Neural cell (in vitro differentiated cells): ENCODE measurements around the gene OR6A2. TPM values are rescaled to one million over a fixed set of nuclear protein-coding genes. Genes with fewer than 3 reads are reported as not detected.

Experiments
- H2AFZ ChIP-seq: fragments of 200-600, 300-800 bp; sonication (generic), shearing (Covaris generic); 2 replicates; pipeline ENCODE4 v1.6.0; 2014; ENCODE audit warnings: low read depth, mild to moderate bottlenecking, antibody characterized with exemption, low read length, moderate library complexity
- H3F3A ChIP-seq: fragments of 200-600 bp; shearing (Covaris generic); 2 replicates; pipeline ENCODE4 v1.6.1; 2016; ENCODE audit warnings: mild to moderate bottlenecking, moderate library complexity, mixed read lengths, antibody characterized with exemption, low read length; ENCODE audit not compliant: insufficient read depth, poor library complexity, severe bottlenecking
- H3K27ac ChIP-seq: fragments of 200-600, 300-800 bp; sonication (generic), shearing (Covaris generic); 2 replicates; pipeline ENCODE4 v1.5.1; 2014; ENCODE audit warnings: mild to moderate bottlenecking, low read length, moderate library complexity
- H3K27me3 ChIP-seq: fragments of 300-800, 200-600 bp; sonication (generic), shearing (Covaris generic); 2 replicates; pipeline ENCODE4 v1.6.0; 2014; ENCODE audit warnings: mild to moderate bottlenecking, low read depth, low read length, moderate library complexity; ENCODE audit not compliant: insufficient read depth
- H3K36me3 ChIP-seq: fragments of 300-800, 200-600 bp; sonication (generic), shearing (Covaris generic); 2 replicates; pipeline ENCODE4 v1.5.1; 2014; ENCODE audit warnings: mild to moderate bottlenecking, antibody characterized with exemption, low read length, moderate library complexity; ENCODE audit not compliant: insufficient read depth
- H3K4me2 ChIP-seq: fragments of 300-800, 200-600 bp; sonication (generic), shearing (Covaris generic); 2 replicates; pipeline ENCODE4 v1.6.0; 2014; ENCODE audit warnings: mild to moderate bottlenecking, low read length
- H3K4me3 ChIP-seq: fragments of 300-800, 200-600 bp; sonication (generic), shearing (Covaris generic); 2 replicates; pipeline ENCODE4 v1.5.1; 2014; ENCODE audit warnings: mild to moderate bottlenecking, low read length, moderate library complexity
- H3K79me2 ChIP-seq: fragments of 200-600 bp; shearing (Covaris generic); replicated peaks from 2 replicates; pipeline ENCODE4 v1.6.0; 2014; ENCODE audit warnings: mild to moderate bottlenecking, low read length, moderate library complexity; ENCODE audit not compliant: insufficient read depth
- H3K9ac ChIP-seq: fragments of 300-800, 200-600 bp; sonication (generic), shearing (Covaris generic); 2 replicates; pipeline ENCODE4 v1.6.1; 2016; ENCODE audit warnings: mild to moderate bottlenecking, low read length, mixed read lengths
- H3K9me2 ChIP-seq: fragments of 200-600 bp; shearing (Covaris generic); 2 replicates; pipeline ENCODE4 v1.6.1; 2016; ENCODE audit warnings: mild to moderate bottlenecking, low read length, mixed read lengths; ENCODE audit not compliant: insufficient read depth
- H3K9me3 ChIP-seq: fragments of 200-600, 300-800 bp; sonication (generic), shearing (Covaris generic); 2 replicates; pipeline ENCODE4 v1.6.1; 2016; ENCODE audit warnings: mild to moderate bottlenecking, mixed run types, low read length, moderate library complexity, mixed read lengths
- H4K20me1 ChIP-seq: fragments of 200-600 bp; shearing (Covaris generic); 2 replicates; pipeline ENCODE4 v1.6.1; 2016; ENCODE audit warnings: mild to moderate bottlenecking, mixed run types; ENCODE audit not compliant: insufficient read depth
- EP300 ChIP-seq: fragments of 450-650 bp; conservative IDR thresholded peaks from 2 replicates; pipeline ENCODE4 v1.6.1; 2014; ENCODE audit warnings: antibody characterized with exemption, mild to moderate bottlenecking, moderate library complexity; ENCODE audit not compliant: poor library complexity, severe bottlenecking
- EZH2 ChIP-seq: fragments of 200-600, 300-800 bp; shearing (Covaris generic), sonication (generic); IDR thresholded peaks from 2 replicates; pipeline ENCODE4 v1.6.1; 2014; ENCODE audit warnings: antibody characterized with exemption, low read length, borderline replicate concordance, mild to moderate bottlenecking; ENCODE audit not compliant: insufficient read depth, poor library complexity, severe bottlenecking
- MXI1 ChIP-seq: fragments of 450-650 bp; conservative IDR thresholded peaks from 2 replicates; pipeline ENCODE4 v1.6.1; 2014; ENCODE audit warnings: antibody characterized with exemption, mild to moderate bottlenecking; ENCODE audit not compliant: poor library complexity, severe bottlenecking
- POLR2AphosphoS5 ChIP-seq: IDR thresholded peaks from 2 replicates; pipeline ENCODE4 v1.6.1; 2012
- RAD21 ChIP-seq: fragments of 450-650 bp; conservative IDR thresholded peaks from 2 replicates; pipeline ENCODE4 v1.6.1; 2014; ENCODE audit warnings: antibody characterized with exemption, mild to moderate bottlenecking, moderate library complexity
- SMC3 ChIP-seq: fragments of 450-650 bp; conservative IDR thresholded peaks from 2 replicates; pipeline ENCODE4 v1.6.1; 2014; ENCODE audit warnings: antibody characterized with exemption, mild to moderate bottlenecking, moderate library complexity; ENCODE audit not compliant: poor library complexity
- TAF1 ChIP-seq: IDR thresholded peaks from 2 replicates; pipeline ENCODE4 v1.6.1; 2012; ENCODE audit warnings: low read depth
- polyA plus RNA-seq: library from polyadenylated mRNA; depleted of rRNA; stranded (reverse); fragments of >200 nt; gene quantifications from 2 replicates; pipeline ENCODE4 v1.2.3, GENCODE V29; 2014
- TF ChIP-seq, protein P1 (sequence below): IDR thresholded peaks from 2 replicates; pipeline ENCODE4 v1.6.1; 2012; ENCODE audit warnings: borderline replicate concordance
- TF ChIP-seq, protein P2 (sequence below): fragments of 450-650 bp; IDR thresholded peaks from 2 replicates; pipeline ENCODE4 v1.5.1; 2014; ENCODE audit warnings: antibody characterized with exemption, mild to moderate bottlenecking, moderate library complexity; ENCODE audit not compliant: poor library complexity, severe bottlenecking

Gene OR6A2
- polyA plus RNA-seq, 1 donor from 2014 or later: 0.05 TPM

DNA sequence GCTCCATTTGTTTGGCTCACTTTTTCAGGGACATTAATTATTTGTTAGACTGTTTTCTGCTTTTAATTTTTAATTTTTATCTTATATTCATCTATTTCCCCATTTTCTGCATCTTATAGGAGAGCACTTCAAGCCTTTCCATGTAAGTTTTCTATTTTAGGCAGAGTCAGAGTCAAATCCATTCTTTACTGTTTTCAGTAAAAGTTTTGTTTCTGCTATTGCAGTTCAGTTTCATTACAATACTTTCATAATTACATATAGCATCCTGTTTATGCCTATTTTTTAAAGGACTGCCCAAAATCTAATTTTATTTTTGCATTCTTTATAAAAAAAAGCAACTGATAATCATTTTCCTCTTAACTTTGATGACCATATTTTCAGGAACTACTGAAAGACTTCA is 42.2 kb upstream of the OR6A2 start:
- Histone ChIP-seq H3K9ac (no peak overlapping the region), H3K27ac (no peak overlapping the region), H3K9me2 (no peaks in the 10 kb centered on the region), H3K79me2 (no peaks in the 10 kb centered on the region), H3K36me3 (no peaks in the 10 kb centered on the region), H3K9me3 (no peaks in the 10 kb centered on the region), H3K4me2 (no peak overlapping the region), H3F3A (no peaks in the 10 kb centered on the region), H3K4me3 (no peak overlapping the region), H3K27me3 (no peaks in the 10 kb centered on the region), H2AFZ (no peak overlapping the region), H4K20me1 (no peaks in the 10 kb centered on the region)
- TF ChIP-seq, protein P1, sequence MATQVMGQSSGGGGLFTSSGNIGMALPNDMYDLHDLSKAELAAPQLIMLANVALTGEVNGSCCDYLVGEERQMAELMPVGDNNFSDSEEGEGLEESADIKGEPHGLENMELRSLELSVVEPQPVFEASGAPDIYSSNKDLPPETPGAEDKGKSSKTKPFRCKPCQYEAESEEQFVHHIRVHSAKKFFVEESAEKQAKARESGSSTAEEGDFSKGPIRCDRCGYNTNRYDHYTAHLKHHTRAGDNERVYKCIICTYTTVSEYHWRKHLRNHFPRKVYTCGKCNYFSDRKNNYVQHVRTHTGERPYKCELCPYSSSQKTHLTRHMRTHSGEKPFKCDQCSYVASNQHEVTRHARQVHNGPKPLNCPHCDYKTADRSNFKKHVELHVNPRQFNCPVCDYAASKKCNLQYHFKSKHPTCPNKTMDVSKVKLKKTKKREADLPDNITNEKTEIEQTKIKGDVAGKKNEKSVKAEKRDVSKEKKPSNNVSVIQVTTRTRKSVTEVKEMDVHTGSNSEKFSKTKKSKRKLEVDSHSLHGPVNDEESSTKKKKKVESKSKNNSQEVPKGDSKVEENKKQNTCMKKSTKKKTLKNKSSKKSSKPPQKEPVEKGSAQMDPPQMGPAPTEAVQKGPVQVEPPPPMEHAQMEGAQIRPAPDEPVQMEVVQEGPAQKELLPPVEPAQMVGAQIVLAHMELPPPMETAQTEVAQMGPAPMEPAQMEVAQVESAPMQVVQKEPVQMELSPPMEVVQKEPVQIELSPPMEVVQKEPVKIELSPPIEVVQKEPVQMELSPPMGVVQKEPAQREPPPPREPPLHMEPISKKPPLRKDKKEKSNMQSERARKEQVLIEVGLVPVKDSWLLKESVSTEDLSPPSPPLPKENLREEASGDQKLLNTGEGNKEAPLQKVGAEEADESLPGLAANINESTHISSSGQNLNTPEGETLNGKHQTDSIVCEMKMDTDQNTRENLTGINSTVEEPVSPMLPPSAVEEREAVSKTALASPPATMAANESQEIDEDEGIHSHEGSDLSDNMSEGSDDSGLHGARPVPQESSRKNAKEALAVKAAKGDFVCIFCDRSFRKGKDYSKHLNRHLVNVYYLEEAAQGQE: no peak
- TF ChIP-seq RAD21 (no peak), MXI1 (no peak), TAF1 (no peak)

DNA sequence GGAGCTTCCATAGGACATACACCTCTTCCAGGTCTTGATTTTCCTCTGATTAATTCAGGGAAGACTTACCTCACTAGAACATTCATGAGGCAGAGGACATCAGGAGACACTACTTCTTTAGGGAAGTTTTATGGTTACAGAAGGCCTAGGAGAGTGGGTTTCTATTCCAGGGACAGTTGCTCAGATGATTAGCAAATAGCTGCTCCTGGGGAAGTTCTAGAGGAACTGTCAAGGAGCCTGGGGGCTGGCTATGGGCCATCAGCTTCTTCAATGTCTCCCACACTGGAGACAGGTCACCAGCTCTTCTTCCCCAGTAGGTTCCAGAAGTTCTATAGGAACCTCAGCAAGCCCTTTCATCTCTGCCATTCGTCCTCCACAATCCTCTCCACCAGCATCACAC is 34.5 kb upstream of the OR6A2 start:
- Histone ChIP-seq H3K9ac (no peak overlapping the region), H3K27me3 (no peaks in the 10 kb centered on the region), H3K9me2 (no peaks in the 10 kb centered on the region), H3K9me3 (no peaks in the 10 kb centered on the region), H4K20me1 (no peaks in the 10 kb centered on the region), H3K4me3 (no peak overlapping the region), H3K36me3 (no peaks in the 10 kb centered on the region), H3F3A (no peaks in the 10 kb centered on the region), H3K79me2 (no peaks in the 10 kb centered on the region), H3K4me2 (no peak overlapping the region), H3K27ac (no peak overlapping the region), H2AFZ (no peak overlapping the region)
- TF ChIP-seq EP300 (no peak), POLR2AphosphoS5 (no peak), TAF1 (no peak), SMC3 (no peak), RAD21 (no peak), EZH2 (no peak), MXI1 (no peak)
- TF ChIP-seq, protein P2, sequence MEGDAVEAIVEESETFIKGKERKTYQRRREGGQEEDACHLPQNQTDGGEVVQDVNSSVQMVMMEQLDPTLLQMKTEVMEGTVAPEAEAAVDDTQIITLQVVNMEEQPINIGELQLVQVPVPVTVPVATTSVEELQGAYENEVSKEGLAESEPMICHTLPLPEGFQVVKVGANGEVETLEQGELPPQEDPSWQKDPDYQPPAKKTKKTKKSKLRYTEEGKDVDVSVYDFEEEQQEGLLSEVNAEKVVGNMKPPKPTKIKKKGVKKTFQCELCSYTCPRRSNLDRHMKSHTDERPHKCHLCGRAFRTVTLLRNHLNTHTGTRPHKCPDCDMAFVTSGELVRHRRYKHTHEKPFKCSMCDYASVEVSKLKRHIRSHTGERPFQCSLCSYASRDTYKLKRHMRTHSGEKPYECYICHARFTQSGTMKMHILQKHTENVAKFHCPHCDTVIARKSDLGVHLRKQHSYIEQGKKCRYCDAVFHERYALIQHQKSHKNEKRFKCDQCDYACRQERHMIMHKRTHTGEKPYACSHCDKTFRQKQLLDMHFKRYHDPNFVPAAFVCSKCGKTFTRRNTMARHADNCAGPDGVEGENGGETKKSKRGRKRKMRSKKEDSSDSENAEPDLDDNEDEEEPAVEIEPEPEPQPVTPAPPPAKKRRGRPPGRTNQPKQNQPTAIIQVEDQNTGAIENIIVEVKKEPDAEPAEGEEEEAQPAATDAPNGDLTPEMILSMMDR: no peak
- TF ChIP-seq, protein P1: no peak
